IPS DF 4.7 (cell line): ENCODE data around the gene DAPK1.

Experiments
- DNase-seq: peaks from one replicate; pipeline ENCODE4 v3.0.0-alpha.2; 2013; ENCODE audit warnings: low spot score; ENCODE audit errors: extremely low read depth

DAPK1 gene

DNA sequence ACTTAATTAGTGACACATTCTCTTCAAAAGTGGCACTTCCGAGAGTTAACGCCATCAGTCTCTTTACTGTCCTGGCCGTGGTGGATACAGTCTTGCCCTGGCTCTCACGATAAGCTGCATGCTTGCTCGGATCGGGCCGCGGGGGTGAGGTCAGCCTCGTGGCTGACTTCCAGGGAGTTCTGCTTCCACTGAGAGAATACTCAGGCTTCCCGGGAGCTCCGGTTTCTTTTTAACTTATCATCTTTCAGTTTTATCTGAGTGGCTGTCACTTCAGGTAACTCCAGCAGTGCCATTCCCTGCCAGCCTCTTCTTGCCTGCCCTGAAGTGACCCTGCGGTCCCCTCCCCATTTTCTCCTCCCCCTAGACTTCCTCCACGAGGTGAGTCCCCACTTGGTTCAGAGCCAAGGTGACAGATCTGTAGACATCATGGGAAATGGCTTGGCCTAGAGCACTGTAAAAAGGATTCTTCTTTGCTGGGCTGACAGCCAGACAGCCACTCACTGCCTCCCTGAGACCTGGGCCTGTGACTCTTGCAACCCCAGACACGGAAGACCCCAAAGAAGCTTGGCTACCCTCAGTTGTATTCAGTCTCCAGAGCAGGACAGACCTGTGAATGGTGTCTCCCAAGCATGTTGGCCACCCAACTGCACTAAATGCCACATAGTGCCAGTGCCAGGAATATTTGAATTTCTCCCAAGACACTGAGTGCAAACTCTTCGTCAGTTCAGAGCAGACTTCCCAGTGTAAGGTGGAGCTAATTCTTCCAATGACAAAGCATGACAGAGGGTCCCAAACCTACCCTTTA lies 95.1 kb downstream of the DAPK1 start:
- no peak for DNase-seq

DNA sequence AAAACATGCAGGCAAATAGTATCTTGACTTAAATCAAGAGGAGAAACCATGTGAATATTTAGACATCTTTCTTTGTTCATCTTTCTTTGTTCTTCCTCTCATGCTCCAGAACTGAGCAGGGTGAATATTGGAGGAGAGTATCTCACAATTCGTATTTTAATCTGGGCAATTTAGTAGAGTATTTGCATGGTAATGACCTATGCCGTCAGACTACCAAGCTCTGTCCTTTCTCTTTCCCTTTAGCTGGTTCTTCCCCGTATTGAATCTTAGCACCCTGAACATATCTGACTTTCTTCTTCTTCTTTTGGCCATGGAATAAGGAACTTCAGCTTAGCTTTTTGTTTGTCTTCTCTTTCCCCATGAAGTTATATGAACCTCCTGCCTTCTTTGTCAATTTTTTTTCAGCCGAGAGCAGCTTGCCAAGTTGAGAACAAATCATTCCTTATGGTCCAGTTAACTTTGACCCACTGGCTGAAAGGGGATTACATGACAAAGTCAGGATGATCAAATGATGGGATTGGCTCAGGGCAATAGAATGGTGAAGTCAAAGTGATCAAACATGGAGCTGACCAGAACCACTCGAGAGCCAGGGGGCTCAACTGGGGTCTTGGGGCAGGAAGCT lies 95.8 kb downstream of the DAPK1 start:
- DNase-seq, result no peak

GRCh38 chr9:87594194-87594593 lies 96.5 kb downstream of the DAPK1 start:
- no peak for DNase-seq

DNA sequence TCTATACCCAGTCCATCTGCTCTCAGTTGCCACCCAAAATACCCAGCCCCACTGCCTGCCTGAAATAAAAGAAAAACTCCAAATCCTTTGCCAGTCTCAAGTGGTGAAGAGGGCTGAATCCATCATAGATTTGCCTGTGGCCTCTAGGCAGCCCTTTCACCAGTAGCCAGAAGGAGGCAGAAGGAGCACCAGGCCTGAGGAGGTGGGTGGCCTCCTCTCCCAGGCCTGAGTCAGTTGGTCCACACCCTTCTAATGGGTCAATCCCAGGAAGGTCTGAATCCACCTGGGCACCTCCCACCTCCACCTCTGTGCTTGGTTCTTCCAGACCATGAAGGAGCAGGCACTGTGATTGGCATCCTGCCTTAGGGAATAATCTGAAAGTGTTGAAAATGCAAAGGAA lies 97.0 kb downstream of the DAPK1 start:
- DNase-seq, result no peak

DNA sequence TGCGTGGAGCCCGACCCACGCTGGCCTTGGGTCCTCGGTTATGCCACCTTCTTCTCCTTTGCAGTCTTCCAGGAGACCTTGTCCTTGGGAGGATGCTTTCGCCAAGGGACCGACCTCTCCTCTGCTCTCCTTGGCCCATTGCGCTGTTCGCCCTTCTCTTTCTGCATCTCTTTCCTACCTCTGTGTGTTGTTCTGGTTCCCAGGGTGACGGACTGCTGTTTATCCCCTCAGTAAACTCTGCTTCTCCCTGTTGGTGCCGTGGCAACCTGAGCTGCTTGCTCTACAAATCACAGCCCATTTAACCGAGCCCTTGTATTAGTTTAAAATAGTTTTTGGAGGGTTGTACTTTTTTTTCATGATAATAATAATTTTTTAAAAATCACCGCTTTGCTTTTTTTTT lies 97.9 kb downstream of the DAPK1 start:
- DNase-seq, result no peak

DNA sequence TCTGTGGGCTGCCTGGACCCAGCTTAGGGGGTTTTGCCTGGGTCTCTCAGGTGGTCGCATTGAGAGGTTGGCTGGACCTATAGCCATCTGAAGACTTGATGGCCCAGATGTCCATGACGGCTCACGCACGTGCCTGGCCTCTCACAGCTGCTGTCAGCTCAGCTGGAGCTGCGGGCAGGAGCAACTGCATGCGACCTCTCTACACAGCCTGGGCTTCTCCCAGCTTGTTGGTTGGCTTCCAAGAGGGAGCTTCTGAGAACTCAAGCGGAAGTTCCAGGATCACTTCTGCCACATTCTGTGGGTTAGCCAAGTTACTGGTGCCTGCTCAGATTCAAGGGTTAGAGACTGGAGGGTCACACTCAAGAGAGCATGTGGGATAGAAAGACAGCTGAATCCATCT lies 99.2 kb downstream of the DAPK1 start:
- DNase-seq, result no peak

DNA sequence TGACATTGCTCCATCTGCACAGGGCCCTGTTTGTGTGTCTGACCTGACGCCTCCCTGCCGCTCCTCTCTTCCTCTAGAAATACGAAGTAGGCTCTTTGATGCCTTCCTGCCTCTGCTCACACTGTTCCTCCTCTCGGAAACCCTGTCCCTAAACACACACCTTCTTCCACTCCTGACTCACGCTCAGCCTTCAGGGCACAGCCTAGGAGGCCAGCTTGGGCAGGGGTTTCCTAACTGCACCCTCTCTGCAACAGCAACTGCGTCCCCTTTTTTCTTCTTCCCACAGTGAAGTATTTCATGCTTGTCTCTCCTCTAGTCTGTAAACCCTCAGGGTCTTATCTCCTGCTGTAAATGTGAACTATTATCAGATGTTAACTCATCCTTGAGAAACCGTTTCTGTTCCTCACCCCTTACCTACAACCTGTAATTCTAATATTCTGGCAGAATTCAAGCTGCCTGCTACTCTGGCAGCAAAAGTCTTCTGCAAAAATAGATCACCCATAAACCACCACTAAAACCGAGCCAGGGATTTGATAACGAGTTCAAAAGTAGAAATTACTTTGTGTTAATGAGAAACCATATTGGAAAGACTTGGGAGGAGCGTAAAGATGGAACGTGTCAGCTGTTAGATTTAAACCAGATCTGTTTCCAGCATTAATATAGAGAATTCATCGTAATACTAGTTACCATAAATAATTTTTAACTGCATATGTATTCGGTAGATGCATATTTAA lies 100.2 kb downstream of the DAPK1 start:
- no peak for DNase-seq

GRCh38 chr9:87599901-87600610 lies 102.4 kb downstream of the DAPK1 start:
- no peak for DNase-seq

DNA sequence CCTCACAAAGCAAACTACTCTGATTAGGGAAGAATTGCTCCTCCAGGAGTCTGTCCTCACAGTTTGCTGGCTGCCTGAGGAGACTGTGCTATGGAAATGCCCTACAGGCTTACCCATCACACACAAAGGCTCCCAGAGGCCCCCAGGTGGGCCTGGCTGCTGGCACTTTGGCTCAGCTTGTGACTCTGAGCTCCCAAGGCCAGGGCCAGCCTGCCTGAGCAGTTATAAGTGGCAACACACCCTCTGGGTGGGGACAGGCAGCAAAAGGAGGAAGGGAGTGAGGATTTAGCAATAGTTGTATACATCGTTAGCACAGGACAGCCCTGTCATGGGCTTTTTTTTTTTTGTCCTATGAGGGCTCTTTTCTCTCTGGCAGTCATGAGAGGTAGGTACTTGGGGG lies 103.5 kb downstream of the DAPK1 start:
- no peak for DNase-seq

- DNase-seq, result no peak
These were observed 103.9 kb downstream of the DAPK1 start for GRCh38 chr9:87601595-87601994.

- no peak for DNase-seq
These were observed 105.4 kb downstream of the DAPK1 start for GRCh38 chr9:87602933-87603643.

- DNase-seq, result no peak
These were observed 106.3 kb downstream of the DAPK1 start for GRCh38 chr9:87603854-87604490.

DNA sequence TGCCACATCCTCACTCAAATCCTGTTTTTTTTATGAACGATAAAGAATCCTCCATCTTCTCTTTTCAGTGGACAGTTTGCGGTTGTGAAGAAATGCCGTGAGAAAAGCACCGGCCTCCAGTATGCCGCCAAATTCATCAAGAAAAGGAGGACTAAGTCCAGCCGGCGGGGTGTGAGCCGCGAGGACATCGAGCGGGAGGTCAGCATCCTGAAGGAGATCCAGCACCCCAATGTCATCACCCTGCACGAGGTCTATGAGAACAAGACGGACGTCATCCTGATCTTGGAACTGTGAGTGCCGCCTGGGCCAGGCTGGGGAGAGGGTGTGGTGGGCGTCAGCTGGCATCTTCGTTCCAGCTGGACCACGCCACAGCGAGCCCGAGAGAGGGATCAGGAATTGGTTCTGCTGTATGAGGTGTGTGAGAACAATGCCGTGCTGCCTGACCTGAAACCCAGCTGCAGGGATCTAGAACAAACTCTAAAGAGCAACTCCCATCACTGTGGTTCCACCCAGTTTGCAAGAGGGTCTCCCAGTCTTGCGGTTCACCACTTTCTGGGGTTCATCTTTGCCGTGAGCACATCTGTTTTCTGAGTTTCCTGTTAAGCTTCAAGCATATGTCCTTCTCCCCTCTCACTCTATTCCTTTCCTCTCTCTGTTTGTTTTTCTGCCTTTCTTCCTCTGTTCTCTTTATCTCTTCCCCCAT lies 107.4 kb downstream of the DAPK1 start:
- DNase-seq, result no peak

DNA sequence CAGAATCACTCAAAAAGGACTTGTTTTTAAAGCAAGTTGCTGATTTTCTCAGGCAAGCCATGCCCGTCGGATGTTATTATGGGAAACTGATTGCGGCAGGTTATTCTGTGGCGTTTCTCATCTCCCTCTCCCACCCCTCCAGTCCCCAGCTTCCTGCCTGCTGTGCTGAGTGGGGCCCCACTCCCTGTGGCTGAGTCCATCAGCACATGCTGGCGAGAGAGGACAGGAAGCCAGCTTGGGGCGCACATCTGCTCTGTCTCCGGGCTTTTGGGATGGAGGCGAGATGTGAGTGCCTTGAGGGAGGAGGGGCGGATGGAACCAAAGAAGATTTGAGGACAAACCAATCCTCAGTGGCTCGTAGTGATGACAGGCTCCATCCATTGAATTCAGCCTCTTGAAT lies 108.0 kb downstream of the DAPK1 start:
- DNase-seq, result no peak

DNA sequence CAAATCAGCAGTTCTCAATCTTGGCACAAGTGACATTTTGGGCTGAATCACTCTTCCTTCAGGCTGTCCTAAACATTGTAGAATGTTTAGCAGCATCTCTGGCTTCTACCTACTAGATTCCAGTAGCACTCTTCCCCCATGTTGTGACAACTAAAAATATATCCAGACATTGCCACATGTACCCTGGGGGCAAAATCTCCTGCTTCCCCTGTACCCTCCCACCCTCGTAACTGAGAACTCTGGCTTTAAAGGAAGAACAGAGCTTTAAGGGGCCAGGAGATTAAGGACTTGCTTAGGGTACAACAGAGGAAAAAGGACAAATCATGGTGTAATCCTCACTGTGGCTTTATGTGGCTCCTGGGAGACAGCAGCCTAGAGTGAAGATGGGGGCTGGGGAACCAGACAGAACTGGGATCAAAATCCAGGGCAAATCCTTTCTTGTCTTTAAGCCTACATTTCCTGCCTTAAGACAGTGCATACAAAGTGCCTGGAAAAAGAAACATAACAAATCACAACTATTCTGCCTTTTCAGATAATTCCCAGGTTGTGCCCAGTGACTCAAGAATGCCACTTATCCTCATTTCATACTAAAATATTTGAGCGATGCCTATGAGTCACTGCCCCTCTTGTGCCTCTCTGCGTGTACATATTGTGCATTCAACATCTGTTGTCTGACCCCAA lies 109.3 kb downstream of the DAPK1 start:
- no peak for DNase-seq

DNA sequence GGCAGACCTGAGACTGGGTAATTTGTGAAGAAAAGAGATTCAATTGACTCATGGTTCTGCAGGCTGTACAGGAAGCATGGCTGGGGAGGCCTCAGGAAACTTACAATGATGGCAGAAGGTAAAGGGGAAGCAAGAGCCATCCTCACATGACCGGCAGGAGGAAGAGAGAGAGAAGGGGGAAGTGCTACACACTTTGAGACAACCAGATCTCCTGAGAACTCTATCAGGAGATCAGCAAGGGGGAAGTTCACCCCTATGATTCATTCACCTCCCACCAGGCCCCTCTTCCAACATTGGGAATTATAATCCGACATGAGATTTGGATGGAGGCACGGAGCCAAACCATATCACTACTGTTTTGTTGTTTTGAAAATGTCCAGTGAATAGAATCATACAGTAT lies 110.2 kb downstream of the DAPK1 start:
- DNase-seq, result no peak

GRCh38 chr9:87609002-87609401 lies 111.3 kb downstream of the DAPK1 start:
- DNase-seq, result no peak

- DNase-seq, result no peak
These were observed 111.8 kb downstream of the DAPK1 start for GRCh38 chr9:87609486-87609885.
